ENCODE results near the gene CAMK1D.

- TF ChIP-seq CTCF (IDR thresholded peaks at IDR 0.05) (no peak), MAZ (IDR thresholded peaks at IDR 0.05; ENCODE audit: borderline replicate concordance, low read depth, low read length) (no peak), GATA3 (IDR thresholded peaks at IDR 0.05; ENCODE audit: borderline replicate concordance) (no peak), BCL3 (IDR thresholded peaks at IDR 0.05) (no peak), HMGXB4 (CRISPR knock-in tag; IDR thresholded peaks at IDR 0.05; ENCODE audit: borderline replicate concordance) (no peak), JUN (IDR thresholded peaks at IDR 0.05) (no peak), POLR2A (IDR thresholded peaks at IDR 0.05; ENCODE audit: low read length) (no peak)
These were observed 152.6 kb downstream of the CAMK1D start for GRCh38 chr10:12501841-12502525.
